Measurements from ENCODE around the gene SCUBE2.

SCUBE2 gene

DNA sequence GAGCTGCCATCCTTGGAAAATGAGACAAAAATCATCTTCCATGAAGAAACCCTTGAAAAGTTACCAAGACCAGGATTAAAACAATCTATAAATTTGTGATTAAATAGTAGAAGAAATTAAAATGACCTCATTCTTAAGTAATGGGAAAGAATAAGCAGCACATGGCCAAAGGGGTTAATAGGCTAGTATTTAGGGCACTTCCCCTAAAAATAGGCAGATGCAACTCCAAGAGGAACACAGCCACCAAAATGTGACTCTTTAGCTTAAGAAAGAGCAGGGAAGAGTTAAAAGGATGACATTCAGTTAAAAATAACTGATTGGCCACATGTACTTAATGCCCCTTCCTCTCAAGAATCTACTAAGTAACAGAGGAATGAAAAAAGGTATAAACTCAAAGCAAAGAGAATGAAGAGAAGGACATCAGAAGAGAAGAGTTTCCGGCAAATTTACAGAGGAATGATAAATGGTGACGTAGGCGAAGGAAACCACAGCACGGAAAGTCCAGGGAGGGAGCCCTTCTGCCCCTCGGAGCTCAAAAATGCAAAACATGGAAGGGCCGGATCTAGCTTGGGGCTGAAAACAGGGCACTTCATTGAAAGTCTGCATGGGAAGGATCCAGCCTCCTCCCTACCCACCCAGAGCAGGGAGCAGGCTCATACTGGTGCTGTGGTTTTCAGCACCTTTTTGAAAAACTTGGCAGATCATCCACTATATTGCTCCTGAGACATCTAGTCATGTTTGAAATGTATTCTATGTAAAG is 17.8 kb downstream of the SCUBE2 start:
- peak; percentile 62 for DNase-seq (ENCODE audit: low spot score)

DNA sequence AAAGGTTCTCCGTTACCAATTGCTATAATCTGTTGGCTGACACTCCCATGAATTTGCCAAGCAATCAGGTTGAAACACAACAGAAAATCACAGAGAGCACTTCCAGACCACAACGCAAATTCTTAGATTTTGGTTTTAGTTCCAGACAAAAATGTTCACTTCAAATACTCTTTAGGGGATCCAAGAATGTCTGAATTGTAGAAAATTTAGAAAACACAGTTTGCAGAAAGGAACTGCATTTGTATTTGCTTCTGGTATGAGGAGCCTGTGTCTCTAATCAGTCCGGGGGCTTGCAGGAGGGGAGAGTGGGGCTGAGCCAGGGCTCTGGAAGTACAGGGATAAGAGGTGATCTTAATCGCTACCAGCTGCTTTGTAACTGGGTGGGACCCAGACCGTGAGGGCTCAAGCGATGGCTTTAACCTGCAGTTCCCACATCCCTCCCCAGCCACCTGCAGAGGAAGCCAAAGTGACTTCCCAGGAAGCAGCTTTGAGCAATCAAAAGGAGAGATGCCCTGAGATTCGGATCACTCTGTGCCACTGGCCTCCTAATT is 18.7 kb downstream of the SCUBE2 start:
- DNase-seq (ENCODE audit: low spot score), result no peak

DNA sequence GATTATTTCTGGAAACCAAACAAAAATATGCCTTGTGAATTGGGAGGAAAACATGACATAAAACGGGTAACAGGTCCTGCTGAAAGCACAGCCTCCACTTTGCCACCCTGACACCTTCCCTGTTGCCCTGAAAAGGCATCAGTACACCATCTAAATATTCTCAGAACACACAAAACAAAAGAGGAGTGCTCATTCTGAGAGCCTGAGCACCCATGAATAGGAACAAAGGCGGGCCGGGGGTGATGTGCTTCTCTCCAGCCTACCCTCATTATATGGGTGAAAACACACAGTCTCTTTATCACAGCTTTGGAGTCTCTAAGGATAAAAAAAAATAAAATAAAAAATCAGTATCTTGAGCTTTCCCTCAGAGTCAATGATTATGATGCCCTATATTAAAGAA is 19.7 kb downstream of the SCUBE2 start:
- no peak for DNase-seq (ENCODE audit: low spot score)

DNA sequence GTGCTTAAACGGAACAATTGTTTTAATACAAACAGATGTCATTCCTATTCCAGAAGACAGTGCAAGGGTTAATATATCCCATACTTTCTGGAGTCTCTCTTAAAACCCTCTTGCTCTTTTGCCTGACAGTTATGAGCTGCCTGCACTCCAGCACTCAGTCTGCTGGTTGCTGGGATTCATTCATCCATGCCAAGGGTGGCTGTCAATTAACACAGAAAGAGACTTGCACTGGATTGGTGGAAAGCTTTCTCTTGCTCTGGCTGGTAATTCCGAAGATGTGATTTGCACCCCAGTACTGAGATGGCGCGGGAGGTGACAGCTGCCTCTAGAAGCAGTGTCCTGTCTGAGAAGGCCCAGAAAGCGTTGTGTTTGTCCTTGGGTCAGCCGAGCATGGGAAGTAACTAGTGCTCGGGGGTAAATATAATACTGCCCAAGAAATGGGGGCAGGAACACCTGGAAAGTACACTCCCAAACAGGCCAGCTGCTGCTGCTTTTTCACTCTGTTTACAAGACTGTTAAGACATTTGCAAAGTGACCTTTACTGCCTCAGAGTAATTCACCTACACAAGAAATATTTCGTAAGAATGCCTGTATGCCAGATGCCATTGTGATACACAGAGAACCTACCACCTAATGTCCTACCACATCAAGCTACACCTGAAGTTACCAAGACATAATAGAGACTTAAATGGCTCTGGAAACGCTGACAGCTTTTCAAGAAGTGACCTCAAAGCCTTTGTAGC is 20.5 kb downstream of the SCUBE2 start:
- DNase-seq (ENCODE audit: low spot score), result no peak

DNA sequence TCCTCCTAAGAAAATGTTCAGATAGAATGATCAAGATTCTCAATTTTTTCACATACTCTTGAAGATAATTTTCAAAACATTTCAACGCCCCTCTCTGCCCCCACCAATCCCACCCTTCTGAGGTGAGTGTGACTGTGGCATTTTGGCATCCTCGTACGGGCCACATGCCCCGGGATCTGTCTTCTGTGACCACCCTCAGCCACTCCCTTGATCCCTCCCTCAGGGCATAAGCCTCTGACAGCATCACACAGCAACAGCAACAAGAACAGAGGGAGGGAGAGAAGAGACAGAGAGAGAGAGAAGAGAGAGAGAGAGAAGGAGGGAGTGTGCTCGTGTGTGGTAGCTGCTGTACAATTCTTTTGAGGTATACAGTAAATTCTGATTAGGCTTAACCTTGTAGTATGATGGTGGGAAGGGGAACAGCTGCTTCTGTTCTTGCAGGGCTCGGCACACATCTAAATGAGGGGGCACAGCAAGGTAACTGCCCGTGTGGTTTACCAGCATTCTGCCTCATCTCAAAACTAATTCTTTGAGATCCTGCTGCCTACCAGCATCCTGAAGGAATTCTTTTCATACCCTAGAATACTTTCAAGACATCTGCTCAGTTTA is 21.4 kb downstream of the SCUBE2 start:
- DNase-seq (ENCODE audit: low spot score), result no peak

DNA sequence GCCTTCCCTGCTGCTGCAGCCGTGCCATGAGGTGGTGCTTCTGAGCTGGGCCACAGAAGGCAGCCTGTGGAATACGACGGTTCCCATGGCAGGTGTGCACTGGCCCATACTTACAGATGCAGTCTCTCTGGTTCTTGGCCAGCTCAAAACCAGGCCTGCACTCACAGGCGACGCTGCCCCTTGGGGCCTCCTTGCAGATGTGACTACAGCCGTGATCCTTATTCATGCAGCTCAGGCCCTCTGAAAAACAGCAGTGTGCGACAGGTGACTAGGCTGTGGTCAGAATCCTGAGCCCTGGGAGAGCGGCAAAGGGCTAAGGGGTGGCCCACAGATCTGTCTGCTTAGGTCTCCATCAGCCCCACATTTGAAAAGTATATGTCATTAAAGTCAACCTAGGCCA is 22.1 kb downstream of the SCUBE2 start:
- no peak for DNase-seq (ENCODE audit: low spot score)

DNA sequence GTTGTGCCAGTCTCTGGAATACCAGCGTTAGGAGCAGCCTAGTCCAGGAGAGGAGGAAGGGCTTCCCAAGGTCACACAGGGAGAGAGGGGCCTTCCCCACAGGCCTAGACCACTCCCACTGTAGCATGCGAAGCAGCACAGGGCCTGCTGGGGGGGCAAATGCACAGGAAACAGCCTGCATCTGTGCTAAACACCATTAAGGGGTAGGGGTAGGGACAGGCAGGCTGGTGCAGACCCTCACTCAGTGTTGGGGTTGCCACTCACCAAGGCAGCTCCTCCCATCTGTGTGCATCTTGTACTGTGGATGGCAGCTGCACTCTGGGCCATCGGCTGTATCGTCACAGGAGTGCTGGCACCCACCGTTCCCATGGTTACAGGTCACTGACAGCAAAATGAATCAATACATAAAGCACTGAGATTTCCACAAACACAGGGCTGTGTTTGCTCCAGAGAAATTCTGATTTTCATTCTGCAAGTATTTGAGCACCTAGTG is 24.9 kb downstream of the SCUBE2 start:
- no peak for DNase-seq (ENCODE audit: low spot score)

DNA sequence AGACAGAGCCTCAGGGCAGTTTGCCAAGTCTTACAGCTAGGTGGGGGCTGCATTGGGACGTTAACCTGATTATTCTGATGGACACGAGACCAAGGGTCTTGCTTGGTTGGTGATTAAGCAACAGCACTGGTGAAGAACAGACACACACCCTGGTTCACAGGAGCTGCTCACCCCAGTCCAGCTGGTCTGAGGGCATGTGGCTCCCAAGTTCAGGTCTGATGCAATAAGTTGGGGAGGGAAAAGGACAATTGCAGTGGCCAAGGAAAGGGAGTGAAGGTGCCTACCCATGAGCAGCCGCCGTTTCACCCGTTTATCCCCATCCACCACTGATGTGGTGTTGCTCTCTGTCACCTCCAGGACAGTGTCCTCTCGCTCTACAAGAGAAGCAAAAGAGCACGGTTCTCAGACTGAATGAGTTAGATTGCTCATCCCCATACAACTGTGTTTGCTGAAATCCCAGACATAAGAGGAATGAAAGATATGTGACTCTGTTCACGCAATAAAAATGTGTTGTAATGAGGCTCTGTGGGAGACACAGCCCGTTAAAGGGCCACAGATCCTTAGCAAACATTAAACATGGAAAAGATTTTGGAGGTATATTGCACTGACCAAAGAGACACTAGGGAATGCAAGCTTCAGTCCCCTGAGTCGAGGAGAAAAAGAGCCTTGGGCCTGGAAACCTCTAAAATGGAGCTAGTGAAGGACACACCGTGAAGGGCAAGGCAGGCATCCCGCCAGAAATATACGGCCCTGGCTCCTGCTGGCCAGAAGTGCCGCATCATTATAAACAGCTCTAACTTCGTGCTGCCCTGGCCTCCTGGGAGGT is 25.6 kb downstream of the SCUBE2 start:
- DNase-seq (ENCODE audit: low spot score), result no peak

DNA sequence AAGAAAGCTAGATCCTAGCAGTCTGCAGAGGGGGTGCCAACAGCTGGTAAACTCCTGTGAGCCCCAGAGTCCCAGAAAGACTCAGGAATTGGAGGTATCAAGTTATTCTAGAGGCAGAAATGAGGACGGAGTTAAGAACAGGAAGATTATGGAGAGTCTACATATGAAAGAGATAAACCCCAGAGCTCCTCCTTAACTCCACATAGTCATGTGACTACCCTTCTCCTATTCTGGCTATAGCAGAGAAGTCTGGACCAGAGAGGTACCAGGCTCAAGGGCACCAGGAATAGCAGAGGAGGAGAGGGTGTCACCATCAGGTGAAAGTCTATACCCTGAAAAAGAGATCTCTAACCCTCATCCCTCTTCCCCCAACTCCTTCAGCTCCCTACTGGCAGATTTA is 29.6 kb downstream of the SCUBE2 start:
- no peak for DNase-seq (ENCODE audit: low spot score)

DNA sequence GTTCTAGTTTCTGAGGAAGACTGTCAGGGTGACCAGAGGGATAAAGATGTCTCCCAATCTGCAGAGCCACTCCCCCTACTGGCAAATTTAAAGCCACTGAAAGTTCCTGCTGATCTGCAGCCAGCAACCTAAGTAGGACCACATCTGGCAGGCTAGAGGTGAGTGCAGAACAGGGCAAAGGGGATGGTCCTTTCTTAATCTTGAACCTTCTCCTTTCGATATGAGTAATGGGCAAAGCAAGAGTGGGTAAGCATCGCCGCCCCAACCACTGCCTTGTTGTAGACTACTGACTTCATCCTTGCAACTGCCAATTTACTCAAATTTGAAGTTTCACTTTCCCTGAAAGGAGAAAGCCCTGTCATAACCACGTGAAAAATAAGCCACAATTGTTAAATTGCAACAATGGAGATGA is 30.7 kb downstream of the SCUBE2 start:
- DNase-seq (ENCODE audit: low spot score), result no peak

DNA sequence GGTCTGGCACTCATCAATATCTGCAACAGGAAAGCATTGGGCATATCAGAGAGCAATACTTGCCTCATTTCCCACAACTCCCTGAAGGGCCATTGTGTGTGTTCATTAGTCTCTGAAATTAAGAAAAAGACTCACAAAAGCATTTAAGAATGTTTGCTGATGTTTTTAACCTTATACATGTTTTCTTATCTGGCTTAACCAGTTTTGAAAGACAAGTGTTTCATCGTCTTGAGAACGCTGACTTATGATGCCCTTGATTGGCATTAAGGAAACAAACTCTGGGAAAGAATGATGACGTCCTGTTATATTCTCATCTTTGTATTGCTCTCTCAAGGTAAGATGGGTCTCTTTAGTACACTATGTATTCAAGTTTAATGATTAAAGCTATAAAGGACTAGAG is 32.0 kb downstream of the SCUBE2 start:
- no peak for DNase-seq (ENCODE audit: low spot score)

DNA sequence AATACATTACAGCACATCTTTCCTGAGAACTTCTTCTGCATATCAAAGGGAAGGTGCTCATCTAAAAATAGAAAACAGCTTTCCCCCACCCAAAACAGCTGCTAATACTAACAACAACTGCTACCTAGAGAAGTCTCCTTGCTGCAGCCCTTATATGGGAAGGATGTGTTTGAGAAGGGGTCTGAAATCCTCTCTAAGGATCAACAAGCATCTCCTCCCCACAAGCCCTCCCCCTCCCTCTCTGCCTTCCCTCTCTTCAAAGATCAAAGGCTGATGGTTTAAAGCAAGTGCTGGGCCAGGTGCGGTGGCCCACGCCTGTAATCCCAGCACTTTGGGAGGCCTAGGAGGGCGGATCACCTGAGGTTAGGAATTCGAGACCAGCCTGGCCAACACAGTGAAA is 33.5 kb downstream of the SCUBE2 start:
- DNase-seq (ENCODE audit: low spot score), result no peak

DNA sequence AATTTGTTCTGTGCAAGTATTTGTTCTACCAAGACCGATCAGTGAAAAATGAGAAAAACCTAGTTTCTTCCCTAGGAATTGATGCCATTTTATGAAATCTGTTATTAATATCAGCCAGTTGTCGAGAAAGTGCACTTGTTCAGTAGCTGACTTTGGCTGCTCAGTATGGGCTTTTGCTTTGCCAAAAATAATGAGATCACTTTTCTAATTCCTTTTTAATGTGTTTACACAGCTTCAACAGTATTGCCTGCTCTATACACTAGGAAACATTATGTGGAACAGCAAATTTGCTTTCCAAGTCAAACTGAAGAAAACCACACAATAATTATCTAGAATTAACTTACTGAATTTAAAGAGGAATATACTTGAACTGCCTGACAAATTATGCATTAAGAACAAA is 34.4 kb downstream of the SCUBE2 start:
- DNase-seq (ENCODE audit: low spot score), result no peak

DNA sequence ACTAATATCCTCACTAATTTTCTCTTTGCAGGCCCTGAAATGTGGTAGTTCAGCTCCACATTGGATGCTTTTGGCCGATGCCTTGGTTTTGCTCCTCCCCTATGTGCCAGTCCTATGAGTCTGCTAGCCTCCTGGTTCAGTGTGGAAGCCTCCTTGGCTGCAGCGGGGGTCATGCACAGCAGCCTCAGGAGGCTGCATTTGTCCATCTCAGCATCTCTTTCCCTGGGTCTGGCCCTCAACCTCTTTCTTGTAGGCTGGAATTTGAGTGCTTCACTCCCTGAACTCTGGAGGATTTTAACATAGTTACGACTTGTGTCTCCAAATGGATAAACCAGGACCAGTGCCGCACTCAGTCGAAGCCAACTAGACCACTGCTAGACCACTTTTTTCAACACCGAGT is 34.9 kb downstream of the SCUBE2 start:
- DNase-seq (ENCODE audit: low spot score), result no peak

DNA sequence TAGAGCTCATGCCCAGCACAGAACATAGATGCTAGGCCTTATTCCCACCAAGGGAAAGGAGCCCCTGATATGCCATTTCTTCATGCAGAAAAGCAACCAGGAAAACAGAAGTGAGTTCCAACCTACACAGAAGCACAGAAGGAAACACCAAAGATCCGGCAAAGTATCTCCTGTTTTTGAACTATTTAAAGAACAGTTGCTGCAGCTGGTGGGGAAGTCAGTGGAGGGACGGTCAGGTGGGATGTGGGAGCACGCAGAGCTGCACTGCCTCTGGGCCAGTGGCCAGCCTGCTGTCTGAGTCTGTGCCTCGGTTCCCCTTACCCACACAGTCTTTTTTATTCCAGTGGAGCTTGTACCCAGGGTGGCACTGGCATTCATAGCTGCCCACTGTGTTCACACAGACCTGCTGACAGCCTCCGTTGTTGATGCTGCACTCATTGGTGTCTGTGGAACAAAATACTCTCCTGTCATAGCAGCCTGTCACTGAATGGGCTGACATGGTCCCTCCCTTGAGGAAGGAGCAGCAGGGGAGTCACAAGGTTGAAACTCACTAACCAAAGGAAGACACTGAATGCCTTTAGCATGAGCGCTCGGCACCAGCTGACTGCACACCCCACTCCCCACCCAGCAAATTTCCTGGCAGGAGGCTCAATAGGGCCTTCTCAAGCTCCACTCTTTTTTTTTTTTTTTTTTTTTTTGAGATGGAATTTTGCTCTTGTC is 37.9 kb downstream of the SCUBE2 start:
- peak; percentile 72 for DNase-seq (ENCODE audit: low spot score)

DNA sequence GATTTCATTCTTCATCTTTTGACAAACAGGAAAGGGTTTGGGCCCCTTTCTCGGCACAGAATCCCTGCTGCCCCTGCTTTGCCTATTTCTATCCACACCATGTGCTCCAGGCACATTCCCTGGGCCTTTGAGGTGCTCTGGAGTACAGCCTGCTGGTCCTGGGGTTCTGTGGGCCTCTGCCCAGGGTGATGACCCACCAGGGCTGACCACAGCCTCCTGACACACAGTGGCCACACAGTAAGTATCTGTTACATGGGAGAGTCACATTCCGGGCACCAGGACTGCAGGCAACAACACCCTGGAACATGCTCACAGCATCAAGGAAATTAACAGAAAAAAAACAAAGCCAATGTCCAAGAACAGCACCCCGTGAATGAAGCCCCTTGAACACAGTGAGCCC is 39.1 kb downstream of the SCUBE2 start:
- DNase-seq (ENCODE audit: low spot score), result no peak

DNA sequence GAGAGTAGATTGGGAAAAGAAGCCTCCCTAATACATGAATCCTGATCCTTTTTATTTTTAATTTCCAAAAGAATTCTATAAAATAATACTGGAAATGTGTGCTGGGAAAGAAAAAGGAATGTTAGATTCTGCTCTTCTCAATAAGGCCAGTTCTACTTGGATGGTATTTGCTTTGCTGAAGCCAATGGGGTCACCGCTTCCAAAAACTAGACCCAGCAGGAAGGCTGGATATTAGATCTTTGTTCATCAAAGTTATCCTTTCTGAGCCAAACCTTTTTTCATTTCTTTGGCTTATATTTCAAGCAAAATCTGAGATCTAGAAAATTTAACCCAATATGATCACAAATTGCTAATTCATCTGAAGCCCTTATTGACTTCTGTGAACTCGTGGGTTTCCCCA is 41.4 kb downstream of the SCUBE2 start:
- no peak for DNase-seq (ENCODE audit: low spot score)

DNA sequence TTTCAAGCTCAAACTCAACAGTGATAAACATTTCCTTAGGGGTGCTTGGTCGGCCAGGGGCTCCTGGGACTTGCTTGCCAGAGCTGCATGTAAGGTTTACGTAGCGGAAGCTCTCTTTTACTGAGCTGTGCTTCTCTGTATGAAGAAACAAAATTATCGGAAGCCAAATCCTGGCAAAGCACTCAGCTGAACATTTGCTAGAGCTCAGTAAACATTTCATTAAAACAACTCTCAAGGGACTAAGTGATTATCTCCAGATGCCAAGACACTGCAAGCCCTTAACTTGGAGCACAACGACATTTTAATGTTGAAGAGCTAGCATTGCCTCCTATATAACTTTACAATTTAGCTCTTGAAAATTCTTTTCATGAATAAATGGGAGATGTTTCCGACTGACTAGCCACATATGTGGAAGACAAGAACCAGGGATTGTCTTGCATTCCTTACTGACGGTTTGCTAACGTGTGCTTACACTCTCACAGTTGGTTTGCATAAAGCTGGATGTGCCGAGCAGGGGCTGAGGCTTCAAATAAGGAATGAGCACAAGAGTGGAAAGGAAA is 43.4 kb downstream of the SCUBE2 start:
- DNase-seq (ENCODE audit: low spot score), result peak; percentile 38

DNA sequence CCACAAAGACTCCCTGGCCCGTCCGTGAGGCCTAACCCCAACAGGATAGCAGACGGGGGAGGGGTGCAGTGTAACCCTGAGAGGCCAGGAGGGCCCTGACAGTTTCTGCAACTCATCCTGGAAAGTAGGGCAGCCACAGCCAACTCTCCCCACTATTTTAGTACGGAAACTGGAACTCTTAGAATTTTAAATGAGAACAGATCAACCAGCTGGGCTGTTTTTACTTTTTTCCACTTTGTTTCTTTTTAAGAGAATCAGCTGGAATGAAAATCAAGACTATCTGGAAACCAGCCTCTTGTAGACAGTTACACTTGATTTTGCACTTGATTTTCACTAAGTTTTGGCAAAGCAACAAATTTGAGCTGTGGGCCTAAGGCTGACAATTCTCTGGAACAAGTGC is 44.9 kb downstream of the SCUBE2 start:
- DNase-seq (ENCODE audit: low spot score), result no peak

DNA sequence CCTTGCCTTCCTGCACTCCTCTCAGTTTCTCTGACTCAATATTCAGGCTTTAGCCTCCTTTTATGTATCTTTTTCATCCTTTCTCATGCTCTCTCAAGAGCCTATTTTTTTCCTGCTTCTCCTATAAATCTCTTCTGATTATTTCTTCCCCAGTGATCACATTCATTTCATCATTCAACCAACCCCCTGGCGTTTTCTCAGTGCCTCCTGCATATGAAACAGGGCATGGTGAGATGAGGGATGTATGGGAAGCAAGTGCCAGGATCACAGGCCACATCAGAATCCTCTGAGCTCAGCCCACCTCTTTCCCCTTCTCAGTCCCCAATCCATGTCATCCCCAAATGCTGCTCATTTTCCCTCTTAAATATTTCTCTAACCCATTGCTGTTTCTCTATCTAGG is 48.9 kb downstream of the SCUBE2 start:
- DNase-seq (ENCODE audit: low spot score), result no peak

DNA sequence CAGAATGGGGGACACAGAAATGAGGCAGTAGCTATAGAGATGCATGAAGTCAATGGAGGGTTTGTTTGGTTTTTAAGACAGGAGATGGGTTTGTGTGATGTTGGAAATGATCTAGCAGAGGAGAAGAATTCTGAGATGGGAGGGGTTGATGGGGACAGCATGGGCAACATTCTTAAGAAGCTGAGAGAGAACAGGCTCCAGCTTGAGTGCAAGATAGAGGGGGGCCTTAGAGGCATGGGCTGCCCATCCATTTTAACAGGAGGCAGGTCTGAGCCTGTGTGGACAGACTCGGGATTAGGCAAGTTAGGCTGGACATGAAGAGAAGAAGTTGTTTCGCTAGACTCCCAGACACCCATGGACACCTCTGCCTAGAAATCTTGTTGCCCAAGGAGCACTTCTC is 49.7 kb downstream of the SCUBE2 start:
- DNase-seq (ENCODE audit: low spot score), result no peak
